ENCODE data around the gene CPM.

DNA sequence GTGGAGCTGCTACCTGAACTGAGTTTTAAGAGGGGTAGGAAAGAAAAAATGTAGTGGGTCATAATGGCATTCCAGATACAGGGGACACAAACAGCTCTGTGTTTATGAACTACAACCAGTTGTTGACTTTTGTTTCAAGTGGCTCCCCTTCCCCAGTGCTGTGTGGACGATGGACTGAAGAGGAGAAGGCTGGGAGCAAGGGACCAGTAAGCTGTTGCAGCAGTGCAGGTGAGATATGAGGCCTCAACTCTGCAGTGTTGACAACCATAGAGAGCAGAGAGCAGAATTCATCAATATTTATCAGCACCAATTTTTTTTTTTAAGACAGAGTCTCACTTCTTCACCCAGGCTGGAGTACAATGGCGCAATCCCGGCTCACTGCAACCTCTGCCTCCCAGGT, 78.4 kb downstream of the CPM start:
- TF ChIP-seq, protein P1, sequence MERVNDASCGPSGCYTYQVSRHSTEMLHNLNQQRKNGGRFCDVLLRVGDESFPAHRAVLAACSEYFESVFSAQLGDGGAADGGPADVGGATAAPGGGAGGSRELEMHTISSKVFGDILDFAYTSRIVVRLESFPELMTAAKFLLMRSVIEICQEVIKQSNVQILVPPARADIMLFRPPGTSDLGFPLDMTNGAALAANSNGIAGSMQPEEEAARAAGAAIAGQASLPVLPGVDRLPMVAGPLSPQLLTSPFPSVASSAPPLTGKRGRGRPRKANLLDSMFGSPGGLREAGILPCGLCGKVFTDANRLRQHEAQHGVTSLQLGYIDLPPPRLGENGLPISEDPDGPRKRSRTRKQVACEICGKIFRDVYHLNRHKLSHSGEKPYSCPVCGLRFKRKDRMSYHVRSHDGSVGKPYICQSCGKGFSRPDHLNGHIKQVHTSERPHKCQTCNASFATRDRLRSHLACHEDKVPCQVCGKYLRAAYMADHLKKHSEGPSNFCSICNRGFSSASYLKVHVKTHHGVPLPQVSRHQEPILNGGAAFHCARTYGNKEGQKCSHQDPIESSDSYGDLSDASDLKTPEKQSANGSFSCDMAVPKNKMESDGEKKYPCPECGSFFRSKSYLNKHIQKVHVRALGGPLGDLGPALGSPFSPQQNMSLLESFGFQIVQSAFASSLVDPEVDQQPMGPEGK (CRISPR knock-in tag; IDR thresholded peaks at IDR 0.05; ENCODE audit: borderline replicate concordance) = no peak
- TF ChIP-seq ISL1 (CRISPR knock-in tag; IDR thresholded peaks at IDR 0.05) (no peak), TCF4 (CRISPR knock-in tag; IDR thresholded peaks at IDR 0.05; ENCODE audit: borderline replicate concordance) (no peak), BACH2 (CRISPR knock-in tag; IDR thresholded peaks at IDR 0.05; ENCODE audit: borderline replicate concordance) (no peak), GLIS3 (CRISPR knock-in tag; IDR thresholded peaks at IDR 0.05) (no peak), ZFP30 (CRISPR knock-in tag; IDR thresholded peaks at IDR 0.05) (no peak), ZNF8 (CRISPR knock-in tag; IDR thresholded peaks at IDR 0.05) (no peak), TOX (CRISPR knock-in tag; IDR thresholded peaks at IDR 0.05; ENCODE audit: borderline replicate concordance) (no peak), ARNTL (CRISPR knock-in tag; IDR thresholded peaks at IDR 0.05; ENCODE audit: borderline replicate concordance, low read depth) (no peak)
